Activated CD4-positive, alpha-beta T cell treated with anti-CD3 and anti-CD28 coated beads, Interleukin-2, Interleukin-4, amounts not matched to agents 100 ng/mL and 50 ng/mL, durations not matched to agents 16 hours and 8 hours (primary cell): ENCODE results near the gene ZNF853.

ENCODE experiments used
- DNase-seq: peaks from one replicate; pipeline ENCODE4 v3.0.0-alpha.2; 2020; ENCODE audit warnings: low spot score

Gene ZNF853

DNA sequence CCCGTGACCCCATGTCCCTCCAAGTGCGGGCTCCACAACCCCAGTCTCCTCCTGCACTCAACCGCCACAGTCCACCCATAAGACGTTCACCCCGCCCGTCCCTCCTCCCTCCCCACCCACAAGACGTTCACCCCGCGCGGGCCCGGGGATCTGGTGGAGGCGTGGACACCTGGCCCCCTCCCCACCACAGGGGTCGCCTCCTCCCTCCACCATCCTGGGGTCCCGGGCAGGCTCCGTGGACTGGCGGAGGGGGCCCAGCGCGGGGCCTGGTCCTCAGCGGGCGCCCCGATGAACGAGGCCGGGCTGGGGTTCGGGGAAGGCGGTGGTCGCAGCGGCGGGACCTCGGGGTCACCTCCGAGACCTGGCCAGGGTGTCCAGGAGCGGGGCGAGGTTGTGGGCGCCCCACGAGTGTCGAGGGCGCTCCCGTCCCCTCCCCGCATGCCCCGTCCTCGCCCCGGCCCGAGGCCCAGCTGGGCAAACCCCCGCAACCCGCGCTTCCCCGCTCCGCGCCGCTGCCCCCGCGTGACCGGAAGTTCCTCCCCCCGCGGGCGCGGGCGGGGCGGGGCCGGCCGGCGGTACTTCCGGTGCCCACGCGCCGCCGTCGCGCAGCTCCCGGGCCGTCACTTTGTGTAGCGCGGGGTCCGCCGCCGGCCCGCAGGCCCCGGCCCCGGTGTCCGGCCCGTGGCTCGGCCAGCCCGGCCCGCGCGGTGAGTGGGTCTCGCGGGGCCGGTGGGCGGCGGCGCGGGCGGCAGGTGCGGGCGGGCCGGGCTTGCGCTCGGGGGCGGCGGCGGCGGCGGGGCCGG is 21.5 kb downstream of the ZNF853 start, which contains the start of gene ZNF316:
TSS of gene ZNF316 (plus strand) at position 578 of the 803 bp plus-strand sequence. CDS start 5,092 bp downstream, outside the sequence.
- DNase-seq = peak; percentile 45

- peak; percentile 40 for DNase-seq
Observed at GRCh38 chr7:6637544-6638229, 22.3 kb downstream of the ZNF853 start.

- no peak for DNase-seq
Observed at GRCh38 chr7:6639032-6639431, 23.6 kb downstream of the ZNF853 start.

DNA sequence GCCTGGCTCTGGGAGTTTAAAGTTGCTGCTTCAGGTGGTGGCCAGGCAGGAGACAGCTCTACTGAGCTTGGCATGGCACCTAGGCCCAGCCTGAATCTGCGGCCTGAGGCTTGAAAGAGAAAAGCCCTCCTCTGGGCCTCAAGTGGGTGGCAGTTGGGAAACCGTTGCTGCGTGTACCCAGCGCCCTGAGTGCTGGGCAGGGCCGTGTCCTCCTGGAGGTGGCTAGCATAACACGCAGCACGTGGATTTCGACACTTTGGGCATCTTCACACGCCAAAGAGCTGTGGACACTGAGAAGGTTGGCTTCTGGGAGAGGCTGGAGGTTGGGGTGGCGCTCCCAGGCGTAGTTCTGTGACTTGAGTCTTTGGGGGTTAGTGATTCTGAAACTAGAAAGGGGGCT is 24.2 kb downstream of the ZNF853 start:
- no peak for DNase-seq

DNA sequence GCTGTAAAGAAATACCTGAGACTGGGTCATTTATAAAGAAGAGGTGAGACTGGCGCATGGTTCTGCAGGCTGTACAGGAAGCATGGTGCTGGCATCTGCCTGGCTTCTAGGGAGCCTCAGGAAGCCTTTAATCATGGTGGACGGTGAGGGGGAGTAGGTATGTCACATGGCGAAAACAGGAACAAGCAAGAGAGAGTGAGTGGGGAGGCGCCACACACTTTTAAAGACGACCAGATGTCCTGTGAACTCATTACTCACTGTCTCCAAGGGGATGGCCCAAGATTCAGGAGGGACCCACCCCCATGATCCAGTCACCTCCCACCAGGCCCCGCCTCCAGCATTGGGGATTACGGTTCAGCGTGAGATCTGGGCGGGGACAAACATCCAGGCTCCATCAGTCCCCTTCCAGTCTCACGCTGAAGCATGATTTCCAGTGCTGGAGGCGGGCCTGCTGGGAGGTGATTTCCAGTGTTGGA is 24.9 kb downstream of the ZNF853 start:
- DNase-seq = no peak

- no peak for DNase-seq
Observed at GRCh38 chr7:6641305-6642035, 26.1 kb downstream of the ZNF853 start.

GRCh38 chr7:6642239-6642839 is 26.9 kb downstream of the ZNF853 start:
- no peak for DNase-seq

- no peak for DNase-seq
Observed at GRCh38 chr7:6642861-6643640, 27.6 kb downstream of the ZNF853 start.

DNA sequence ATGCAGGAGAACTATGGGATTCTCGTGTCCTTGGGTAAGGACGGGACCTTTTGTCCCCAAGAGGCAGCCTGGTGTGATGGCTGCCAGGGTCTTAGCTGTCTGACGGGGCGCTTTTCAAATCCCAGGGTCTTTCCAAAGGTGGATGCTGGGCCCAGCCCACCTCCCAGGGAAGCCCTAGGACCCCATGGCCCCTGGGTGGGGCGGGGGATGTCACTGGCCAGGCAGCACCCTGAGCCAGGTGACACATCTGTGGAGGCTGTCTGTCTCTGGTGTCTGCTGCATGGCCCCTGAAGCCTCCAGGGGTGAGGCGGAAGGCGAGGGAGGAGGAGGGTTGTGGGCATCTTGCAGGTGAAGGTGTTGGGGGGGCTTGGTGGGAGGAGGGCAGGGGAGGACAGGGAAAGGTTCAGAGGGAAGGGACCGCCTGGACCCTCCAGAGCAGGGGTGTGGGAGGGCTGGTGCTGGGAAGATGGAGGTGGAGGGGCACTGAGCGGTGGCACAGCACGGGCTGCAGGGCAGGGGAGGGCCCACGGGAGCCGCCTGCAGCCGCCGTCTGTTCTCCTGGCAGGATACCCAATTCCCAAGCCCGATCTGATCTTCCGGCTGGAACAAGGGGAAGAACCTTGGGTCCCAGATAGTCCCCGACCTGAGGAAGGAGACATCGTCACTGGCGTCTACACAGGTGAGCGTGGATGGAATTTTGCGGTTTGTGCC is 28.7 kb downstream of the ZNF853 start:
- DNase-seq = no peak

DNA sequence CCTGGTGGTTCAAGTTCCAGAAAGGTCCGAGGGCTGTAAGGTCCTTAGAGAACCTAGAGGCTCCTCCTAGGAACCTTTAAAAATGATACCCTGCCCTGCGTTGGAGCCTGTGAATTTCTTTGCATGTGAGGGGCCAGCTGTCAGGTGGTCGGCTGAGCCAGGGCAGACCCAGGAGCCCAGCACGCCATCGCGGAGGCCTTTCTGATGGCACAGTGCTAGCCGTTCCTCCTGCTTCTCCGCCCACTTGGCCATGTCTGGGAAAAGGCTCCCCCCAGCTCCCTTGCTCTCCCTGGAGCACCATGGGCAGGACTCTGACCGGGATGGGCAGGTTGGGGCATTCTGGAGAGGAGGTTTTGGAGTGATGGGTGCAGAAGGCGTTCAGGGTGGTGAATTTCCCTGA is 29.3 kb downstream of the ZNF853 start:
- no peak for DNase-seq

DNA sequence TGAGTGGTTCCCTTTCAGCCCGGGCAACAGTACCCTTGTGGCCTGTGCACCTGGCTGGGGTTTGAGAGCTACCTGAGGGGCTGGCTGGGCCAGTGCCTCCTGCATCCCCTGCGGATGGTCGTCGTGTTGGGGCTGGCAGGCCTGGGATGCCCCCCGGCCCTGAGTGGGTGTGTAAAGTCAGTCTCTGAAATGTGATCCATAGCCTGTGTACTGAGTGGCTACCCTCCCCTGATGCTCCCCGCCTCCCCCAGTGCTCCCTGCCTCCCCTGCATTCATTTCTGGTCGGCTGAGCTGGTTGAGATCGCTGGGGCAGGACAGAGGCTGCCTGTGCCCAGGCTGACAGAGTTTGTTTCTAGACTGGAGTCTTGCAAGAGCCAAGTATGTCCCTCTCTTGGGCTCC is 31.1 kb downstream of the ZNF853 start:
- DNase-seq = no peak

- no peak for DNase-seq
Observed at GRCh38 chr7:6647080-6647479, 31.7 kb downstream of the ZNF853 start.

DNA sequence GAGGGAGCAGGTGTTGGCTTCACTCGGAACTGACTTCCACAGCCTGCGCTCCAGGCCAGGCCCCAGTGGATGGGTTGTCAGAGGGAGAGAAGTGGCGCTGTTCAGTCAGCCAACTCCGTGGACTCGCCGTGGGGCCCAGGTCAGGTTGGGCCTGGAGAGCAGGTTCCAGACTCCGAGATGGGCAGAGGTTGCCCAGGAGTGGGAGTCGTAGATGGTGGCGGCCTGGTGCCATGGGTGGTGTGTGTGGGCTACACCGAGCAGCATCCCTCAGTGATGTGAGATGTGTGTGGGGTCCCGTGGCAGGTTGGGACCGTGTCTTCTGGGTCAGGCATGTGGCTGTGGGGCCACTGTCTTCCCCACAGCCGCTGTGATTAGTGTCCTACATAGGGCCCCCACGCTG is 32.1 kb downstream of the ZNF853 start:
- DNase-seq = no peak

GRCh38 chr7:6648066-6648814 is 32.8 kb downstream of the ZNF853 start:
- no peak for DNase-seq

GRCh38 chr7:6648815-6649104 is 33.4 kb downstream of the ZNF853 start:
- DNase-seq = no peak

DNA sequence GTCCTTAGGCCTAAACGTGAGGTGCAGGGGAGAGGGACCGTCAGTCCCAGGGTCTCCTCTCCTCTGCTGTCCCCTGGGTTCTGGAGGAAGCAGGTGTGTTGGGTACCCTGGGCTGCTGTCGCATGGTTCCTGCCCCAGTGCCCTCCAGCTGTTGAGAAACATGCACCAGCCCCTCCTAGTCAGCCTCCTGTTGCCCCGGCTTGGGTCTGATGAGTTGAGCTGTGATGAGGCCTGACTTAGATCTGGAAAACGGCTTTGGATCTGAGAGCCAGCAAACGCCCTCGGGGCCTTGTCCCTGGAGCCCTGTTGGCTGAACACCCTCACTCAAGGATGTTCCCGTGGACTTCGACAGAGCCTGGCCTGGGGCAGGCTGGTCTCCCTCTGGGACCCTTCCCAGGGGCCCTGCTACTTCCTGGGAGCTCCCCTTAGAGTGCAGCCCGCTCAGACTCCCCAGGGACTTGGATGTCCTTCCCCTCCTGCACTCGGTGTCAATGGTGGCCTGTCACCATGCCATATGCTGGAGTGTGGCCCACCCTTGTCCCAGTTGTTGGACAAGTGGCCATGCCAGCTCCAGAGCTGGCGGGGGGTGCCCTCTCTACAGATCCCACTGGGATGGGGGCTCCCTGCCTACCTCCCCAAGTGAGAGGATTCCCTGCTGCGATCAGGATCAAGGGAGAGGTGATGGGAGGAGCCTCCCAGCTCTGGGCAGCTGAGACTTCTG is 34.0 kb downstream of the ZNF853 start:
- no peak for DNase-seq

DNA sequence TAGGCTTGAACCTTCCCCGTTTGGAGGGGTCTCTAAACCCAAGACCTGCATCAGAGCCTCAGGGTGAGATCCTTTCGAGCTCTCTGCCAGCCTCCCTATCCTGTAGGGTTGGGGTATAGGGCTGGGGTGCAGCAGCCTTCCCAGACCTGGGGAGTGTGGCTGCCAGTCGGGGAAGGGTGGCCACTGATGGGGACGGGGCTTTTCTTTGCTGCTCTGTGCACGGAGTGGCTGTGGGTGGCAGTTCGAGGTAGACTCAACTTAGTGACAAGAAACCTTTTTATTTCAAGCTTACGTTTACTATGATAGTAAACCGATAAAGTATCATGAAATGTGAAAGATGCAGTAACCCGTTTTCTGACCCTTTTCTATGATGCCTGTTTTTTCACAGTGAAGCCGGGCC is 34.7 kb downstream of the ZNF853 start:
- no peak for DNase-seq

GRCh38 chr7:6650521-6651011 is 35.2 kb downstream of the ZNF853 start:
- no peak for DNase-seq

GRCh38 chr7:6651851-6652445 is 36.5 kb downstream of the ZNF853 start:
- no peak for DNase-seq
